Measurements from ENCODE around the gene CEP126.

CEP126 gene

GRCh38 chr11:102010776-102011494 lies 96.1 kb downstream of the CEP126 start:
- no peak for DNase-seq

GRCh38 chr11:102012946-102013345 lies 98.1 kb downstream of the CEP126 start:
- no peak for DNase-seq

GRCh38 chr11:102014756-102015155 lies 99.9 kb downstream of the CEP126 start:
- DNase-seq, result no peak

GRCh38 chr11:102017026-102017425 lies 102.2 kb downstream of the CEP126 start:
- no peak for DNase-seq

GRCh38 chr11:102026217-102026616 lies 111.4 kb downstream of the CEP126 start:
- DNase-seq, result no peak

- DNase-seq, result no peak
Observed at GRCh38 chr11:102026959-102027358, 112.1 kb downstream of the CEP126 start.

- DNase-seq, result no peak
Observed at GRCh38 chr11:102036757-102037156, 121.9 kb downstream of the CEP126 start.

- no peak for DNase-seq
Observed at GRCh38 chr11:102046841-102047240, 132.0 kb downstream of the CEP126 start.

- no peak for DNase-seq
Observed at GRCh38 chr11:102047305-102047924, 132.6 kb downstream of the CEP126 start, which contains the start of gene CFAP300. Gene CFAP300 (plus strand): TSS chr11:102047437. CDS start chr11:102047471, 34 bp downstream.
